HG03280 (cell line): ENCODE measurements around the gene B4GALNT1.
"Not testable (repeated sequence)": the region's sequence is repeated elsewhere in the genome, so short reads cannot be mapped to it uniquely, and the experiment has no call there.

Experiments
- ATAC-seq: cut with Tn5 transposase; IDR thresholded peaks from one replicate; pipeline ENCODE4 v1.9.1; 2021; ENCODE audit warnings: mild to moderate bottlenecking, moderate library complexity; ENCODE audit not compliant: unreplicated experiment

Gene B4GALNT1

GRCh38 chr12:57621497-57622292 lies 11.3 kb downstream of the B4GALNT1 start:
- ATAC-seq, result no peak

GRCh38 chr12:57620936-57621496 lies 12.0 kb downstream of the B4GALNT1 start:
- no peak for ATAC-seq

- ATAC-seq, result no peak
These were observed 12.6 kb downstream of the B4GALNT1 start for GRCh38 chr12:57620245-57620935.

GRCh38 chr12:57619434-57620244 lies 13.4 kb downstream of the B4GALNT1 start:
- no peak for ATAC-seq

GRCh38 chr12:57618966-57619433 lies 14.0 kb downstream of the B4GALNT1 start:
- ATAC-seq, result no peak

GRCh38 chr12:57618431-57618830 lies 14.6 kb downstream of the B4GALNT1 start:
- ATAC-seq, result not testable (repeated sequence)

- ATAC-seq, result no peak
These were observed 15.1 kb downstream of the B4GALNT1 start for GRCh38 chr12:57617942-57618341.

GRCh38 chr12:57616383-57617101 lies 16.5 kb downstream of the B4GALNT1 start:
- ATAC-seq, result no peak

GRCh38 chr12:57615637-57616036 lies 17.4 kb downstream of the B4GALNT1 start:
- no peak for ATAC-seq

GRCh38 chr12:57614948-57615500 lies 18.0 kb downstream of the B4GALNT1 start:
- ATAC-seq, result no peak

GRCh38 chr12:57614178-57614947 lies 18.6 kb downstream of the B4GALNT1 start:
- no peak for ATAC-seq

- no peak for ATAC-seq
These were observed 19.4 kb downstream of the B4GALNT1 start for GRCh38 chr12:57613427-57614109.

GRCh38 chr12:57612711-57613426 lies 20.1 kb downstream of the B4GALNT1 start:
- ATAC-seq, result no peak

- no peak for ATAC-seq
These were observed 20.9 kb downstream of the B4GALNT1 start for GRCh38 chr12:57611827-57612710.

GRCh38 chr12:57611108-57611826 lies 21.7 kb downstream of the B4GALNT1 start, which contains the start of gene ARHGEF25:
Gene ARHGEF25 (plus strand): TSS chr12:57611435. CDS start chr12:57611895, 460 bp downstream.
- ATAC-seq, result peak; percentile 60

- ATAC-seq, result no peak
These were observed 22.4 kb downstream of the B4GALNT1 start for GRCh38 chr12:57610554-57611107.
